GM18861 (cell line): Measurements from ENCODE around the gene RASAL2.
"Not testable (repeated sequence)": the region's sequence is repeated elsewhere in the genome, so short reads cannot be mapped to it uniquely, and the experiment has no call there.

Source experiments
- ATAC-seq: cut with Tn5 transposase; IDR thresholded peaks from one replicate; pipeline ENCODE4 v1.9.1; 2021; ENCODE audit not compliant: unreplicated experiment

RASAL2 gene

DNA sequence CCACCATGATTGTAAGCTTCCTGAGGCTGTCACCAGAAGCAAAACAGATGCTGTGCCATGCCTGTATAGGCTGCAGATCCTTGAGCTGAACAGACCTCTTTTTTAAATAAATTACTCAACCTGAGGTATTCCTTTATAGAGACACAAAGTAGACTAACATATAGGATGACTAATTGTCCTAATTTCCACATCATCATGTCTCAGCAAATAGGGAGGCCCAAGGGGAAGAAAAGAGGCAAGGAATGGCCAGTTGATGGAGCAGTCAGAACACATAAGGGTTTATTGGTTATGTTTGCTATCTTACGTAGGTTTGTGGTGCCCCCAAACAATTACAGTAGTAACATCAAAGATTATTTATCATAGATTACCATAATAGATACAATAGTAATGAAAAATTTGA lies 126.2 kb downstream of the RASAL2 start:
- no peak for ATAC-seq

DNA sequence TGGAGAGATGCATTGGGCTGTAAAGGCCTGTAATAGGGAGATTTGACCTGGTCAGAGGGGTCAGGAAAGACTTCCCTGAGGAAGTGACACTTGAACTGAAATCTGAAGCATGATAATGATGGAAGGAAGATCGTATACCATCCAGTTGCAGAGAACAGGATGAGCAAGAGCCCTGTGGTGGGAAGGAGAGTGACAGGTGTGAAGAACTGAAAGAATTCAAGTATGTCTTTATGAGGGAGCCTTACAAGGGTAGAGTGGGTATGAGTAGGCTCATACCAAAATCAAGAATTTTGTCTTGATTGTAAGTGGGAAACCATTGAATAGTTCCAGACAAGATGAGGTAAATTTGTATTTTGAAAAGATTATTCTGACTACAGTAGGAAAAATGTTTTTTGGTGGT lies 129.4 kb downstream of the RASAL2 start:
- ATAC-seq: no peak

GRCh38 chr1:178224358-178224757 lies 130.5 kb downstream of the RASAL2 start:
- ATAC-seq: no peak

GRCh38 chr1:178230881-178231409 lies 137.0 kb downstream of the RASAL2 start:
- no peak for ATAC-seq

- no peak for ATAC-seq
Measured at GRCh38 chr1:178232108-178232507, 138.2 kb downstream of the RASAL2 start.

DNA sequence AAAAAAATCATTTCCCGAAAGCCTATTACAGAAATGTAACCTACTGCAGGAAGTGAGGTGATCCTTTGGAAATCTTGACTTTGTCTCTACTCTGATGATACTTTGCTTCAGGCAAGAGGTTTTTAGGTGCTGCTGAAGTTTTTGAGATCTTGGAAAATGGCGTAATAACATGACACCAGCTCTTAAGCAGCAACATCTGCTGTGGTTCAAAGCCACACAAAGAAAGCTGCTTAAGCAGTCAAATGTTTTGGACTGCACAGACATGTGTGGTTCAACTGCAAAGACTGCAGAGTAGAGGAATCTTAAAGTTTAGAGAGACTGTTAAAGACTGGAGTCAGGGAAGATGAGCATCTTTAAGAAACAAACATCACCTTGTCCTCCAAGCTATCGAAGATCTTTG lies 139.0 kb downstream of the RASAL2 start:
- ATAC-seq: no peak

- no peak for ATAC-seq
Measured at GRCh38 chr1:178237121-178237520, 143.2 kb downstream of the RASAL2 start.

- no peak for ATAC-seq
Measured at GRCh38 chr1:178238722-178239510, 145.0 kb downstream of the RASAL2 start.

DNA sequence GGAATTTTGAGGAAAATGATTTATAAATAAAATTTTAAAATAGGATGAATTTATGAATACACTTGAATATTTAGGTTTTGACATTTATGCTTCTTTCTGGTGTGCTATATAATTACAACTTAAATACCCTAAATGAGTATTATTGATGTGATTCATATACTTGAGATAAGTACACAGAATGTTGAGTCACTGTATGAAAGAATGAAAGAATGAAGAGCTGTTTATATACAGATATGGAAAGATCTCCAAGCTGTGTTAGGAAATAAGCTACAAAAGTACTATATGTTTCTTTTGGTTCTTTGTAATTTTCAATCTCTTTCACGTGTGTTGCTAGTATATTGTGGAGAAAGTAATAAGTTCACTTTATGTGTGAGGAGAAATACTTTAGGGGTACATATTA lies 147.2 kb downstream of the RASAL2 start:
- no peak for ATAC-seq

DNA sequence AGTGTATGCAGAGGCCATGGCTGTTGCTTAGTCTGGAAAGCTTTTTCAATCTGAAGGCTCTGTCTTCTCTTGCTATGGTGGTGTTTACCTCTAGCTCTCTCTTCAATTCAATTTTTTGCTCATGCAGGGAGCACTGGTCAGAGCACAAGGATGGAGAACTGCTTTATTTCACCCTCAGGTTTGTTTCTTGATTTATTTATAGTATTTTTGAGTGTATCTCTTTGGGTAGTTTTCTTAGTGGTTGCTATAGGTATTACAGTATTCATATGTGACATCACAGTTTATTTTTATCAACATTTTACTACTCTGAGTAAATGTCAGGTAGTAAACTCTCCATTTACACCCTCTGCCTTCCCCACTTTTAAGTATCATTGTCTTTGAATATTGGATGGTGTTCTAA lies 147.9 kb downstream of the RASAL2 start:
- ATAC-seq: no peak

DNA sequence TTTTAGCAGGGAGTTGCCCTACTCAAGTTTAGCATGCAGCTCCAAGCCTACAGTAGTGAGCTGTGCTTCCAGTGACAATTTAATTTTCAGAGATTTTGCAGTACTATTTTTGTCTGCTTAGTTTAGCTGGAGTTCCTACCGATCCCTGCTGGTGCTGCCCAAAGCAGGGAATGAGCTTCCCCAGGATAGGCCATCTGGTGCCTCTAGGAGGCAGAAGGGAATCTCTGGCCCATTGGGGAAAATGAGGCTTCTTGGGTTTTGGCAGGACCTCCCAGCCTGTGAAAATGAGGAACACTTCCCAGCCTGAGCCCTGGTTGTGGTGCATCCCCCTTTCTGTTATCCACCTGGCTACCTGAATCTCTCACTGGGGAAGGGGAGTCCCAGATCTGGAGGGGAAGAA lies 149.2 kb downstream of the RASAL2 start:
- no peak for ATAC-seq

DNA sequence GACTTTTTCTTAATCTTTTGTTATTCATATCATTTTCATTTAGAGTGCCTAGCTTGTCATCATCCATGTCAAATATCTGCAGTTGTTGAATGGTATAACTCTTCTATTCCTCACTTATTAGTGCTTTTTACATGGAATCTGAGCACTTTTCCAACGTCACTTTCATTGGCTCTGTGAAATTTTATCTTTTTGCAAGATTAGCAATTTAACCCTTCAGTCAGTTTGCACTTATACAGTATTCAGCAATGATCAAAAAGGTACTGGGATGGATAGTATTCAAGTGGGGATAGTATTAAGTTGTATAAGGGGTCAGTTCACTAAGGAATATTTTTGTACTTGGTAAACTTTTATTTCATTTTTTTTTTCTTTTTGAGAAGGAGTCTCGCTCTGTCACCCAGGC lies 150.0 kb downstream of the RASAL2 start:
- ATAC-seq: no peak

GRCh38 chr1:178248284-178248683 lies 154.4 kb downstream of the RASAL2 start:
- not testable (repeated sequence) for ATAC-seq

DNA sequence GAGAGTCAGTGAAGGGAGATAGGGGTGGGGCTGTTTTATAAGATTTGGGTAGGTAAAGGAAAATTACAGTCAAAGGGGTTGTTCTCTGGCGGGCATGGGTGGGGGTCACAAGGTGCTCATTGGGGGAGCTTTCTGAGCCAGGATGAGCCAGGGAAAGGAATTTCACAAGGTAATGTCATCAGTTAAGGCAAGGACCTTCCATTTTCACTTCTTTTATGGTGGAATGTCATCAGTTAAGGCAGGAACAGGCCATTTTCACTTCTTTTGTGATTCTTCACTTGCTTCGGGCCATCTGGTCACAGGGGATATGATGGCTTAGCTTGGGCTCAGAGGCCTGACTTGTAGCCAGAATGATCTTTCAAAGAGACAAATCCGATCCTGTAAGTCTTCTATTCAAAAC lies 159.7 kb downstream of the RASAL2 start:
- not testable (repeated sequence) for ATAC-seq

- ATAC-seq: no peak
Measured at GRCh38 chr1:178254433-178254832, 160.5 kb downstream of the RASAL2 start.

GRCh38 chr1:178258536-178258935 lies 164.6 kb downstream of the RASAL2 start:
- no peak for ATAC-seq

- ATAC-seq: no peak
Measured at GRCh38 chr1:178262120-178262500, 168.2 kb downstream of the RASAL2 start.

DNA sequence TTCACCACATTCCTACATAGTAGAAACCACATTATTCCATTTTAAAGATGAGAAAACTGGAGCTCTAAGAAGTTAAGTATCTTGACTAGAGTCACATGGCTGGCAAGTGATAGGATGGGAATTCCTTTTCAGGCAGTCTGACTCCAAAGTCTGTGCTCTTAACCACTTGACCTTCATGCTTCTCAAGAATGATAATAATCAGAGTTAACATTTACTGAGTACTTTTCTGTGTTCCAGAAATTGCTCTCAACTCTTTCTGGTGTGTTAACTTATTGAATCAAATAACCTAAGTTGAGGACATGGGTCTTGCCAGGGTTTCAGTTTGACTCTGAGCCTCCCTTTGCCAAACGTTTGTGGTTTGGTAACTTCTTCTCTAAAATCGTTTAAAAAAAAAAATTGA lies 169.4 kb downstream of the RASAL2 start:
- no peak for ATAC-seq

- ATAC-seq: no peak
Measured at GRCh38 chr1:178266113-178266512, 172.2 kb downstream of the RASAL2 start.

GRCh38 chr1:178266619-178267066 lies 172.7 kb downstream of the RASAL2 start:
- no peak for ATAC-seq

DNA sequence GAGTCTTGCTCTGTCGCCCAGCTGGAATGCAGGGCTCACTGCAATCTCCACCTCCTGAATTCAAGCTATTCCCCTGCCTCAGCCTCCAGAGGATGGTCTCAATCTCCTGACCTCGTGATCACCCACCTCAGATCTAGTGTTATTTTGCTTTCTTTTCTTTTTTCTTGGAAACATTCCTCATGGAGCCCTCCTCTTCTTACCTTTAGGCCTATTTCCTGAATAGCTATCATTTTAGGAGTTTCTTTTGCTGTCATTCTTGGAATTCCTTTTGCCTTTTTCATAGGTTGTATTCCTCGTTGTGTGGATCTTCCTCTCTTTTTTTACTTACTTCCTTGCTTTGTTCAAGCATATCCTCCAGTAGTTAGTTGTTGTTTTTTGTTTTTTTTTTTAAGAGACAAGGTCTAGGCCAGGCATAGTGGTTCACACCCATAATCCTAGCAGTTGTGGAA lies 173.8 kb downstream of the RASAL2 start:
- no peak for ATAC-seq

- ATAC-seq: no peak
Measured at GRCh38 chr1:178271471-178271870, 177.6 kb downstream of the RASAL2 start.
